GM12878 (cell line): ENCODE measurements around the gene TYK2. TPM values are rescaled to one million over a fixed set of nuclear protein-coding genes. Genes with fewer than 3 reads are reported as not detected.

Experiments
- ATAC-seq: fragments of 200-7000 bp; cut with Tn5 transposase; 3 replicates; pipeline ENCODE4 v1.9.1; 2020; ENCODE audit warnings: mild to moderate bottlenecking, moderate library complexity
- BruUV-seq: library from RNA; stranded (reverse); fragments of 400-500 nt; replicated peaks from 2 replicates; lab custom pipeline; 2021; lab: Mats Ljungman, UMichigan
- CTCF ChIA-PET: fragments of 300-600 bp; sonication (Branson Sonifier 250); formaldehyde crosslinking; extraction: SDS; loops from one replicate; lab custom pipeline; 2021; ENCODE audit warnings: inconsistent platforms; lab: Yijun Ruan, JAX
- POLR2A ChIA-PET: fragments of 350-600 bp; formaldehyde crosslinking; extraction: SDS; loops from one replicate; lab custom pipeline; 2021; ENCODE audit warnings: inconsistent platforms; lab: Charles Lee
- RAD21 ChIA-PET: fragments of 300-600 bp; sonication (Branson Sonifier 250); formaldehyde crosslinking; loops from one replicate; lab custom pipeline; 2023; ENCODE audit warnings: antibody characterized with exemption; ENCODE audit not compliant: unreplicated experiment; lab: Charles Lee
- SMC1A ChIA-PET: fragments of 300-600 bp; sonication (Branson Sonifier 250); formaldehyde crosslinking; loops from one replicate; lab custom pipeline; 2023; ENCODE audit not compliant: unreplicated experiment, uncharacterized antibody; lab: Charles Lee
- DNase-seq: peaks from one replicate; pipeline ENCODE4 v3.0.0-alpha.2; 2011; ENCODE audit warnings: low read depth, low spot score
- FAIRE-seq: peaks from 3 replicates; lab custom pipeline; 2011; peaks lifted over from hg19 to GRCh38; lab: Jason Lieb, UNC
- H2AFZ ChIP-seq: 2 replicates; pipeline ENCODE4 v1.6.0; 2011; ENCODE audit warnings: low read depth, low read length, control low read depth; ENCODE audit not compliant: control insufficient read depth
- H3K27ac ChIP-seq: 2 replicates; pipeline ENCODE4 v1.5.1; 2011; ENCODE audit warnings: control low read depth; ENCODE audit not compliant: control insufficient read depth, insufficient read depth
- H3K27me3 ChIP-seq, 2 experiments: replicated peaks in 1 of 2; 2 replicates each; pipeline versions ENCODE4 v1.6.0 to v1.6.1; 2011; ENCODE audit warnings: low read length in 1 of 2; ENCODE audit not compliant: control insufficient read depth in 2 of 2, insufficient read depth in 2 of 2
- H3K36me3 ChIP-seq, 2 experiments: 2 replicates each; pipeline ENCODE4 v1.5.1; 2011; ENCODE audit warnings: low read length in 1 of 2; ENCODE audit not compliant: control insufficient read depth in 2 of 2, insufficient read depth in 2 of 2
- H3K4me1 ChIP-seq: 2 replicates; pipeline ENCODE4 v1.6.1; 2011; ENCODE audit warnings: mild to moderate bottlenecking, low read length, moderate library complexity, mixed read lengths; ENCODE audit not compliant: control insufficient read depth, insufficient read depth
- H3K4me2 ChIP-seq: 2 replicates; pipeline ENCODE4 v1.6.0; 2011; ENCODE audit warnings: control low read depth; ENCODE audit not compliant: control insufficient read depth, insufficient read depth
- H3K4me3 ChIP-seq: fragments of 200-600 bp; sonication (generic); 2 replicates; pipeline ENCODE4 v1.5.1; 2016
- H3K79me2 ChIP-seq: 2 replicates; pipeline ENCODE4 v1.6.0; 2011; ENCODE audit warnings: low read length; ENCODE audit not compliant: control insufficient read depth, insufficient read depth
- H3K9ac ChIP-seq: 2 replicates; pipeline ENCODE4 v1.8.0; 2011; ENCODE audit warnings: low read length, control low read depth, mixed read lengths; ENCODE audit not compliant: control insufficient read depth, insufficient read depth
- H3K9me3 ChIP-seq: replicated peaks from 3 replicates; pipeline ENCODE4 v1.5.1; 2011; ENCODE audit warnings: mild to moderate bottlenecking, low read length; ENCODE audit not compliant: control insufficient read depth, insufficient read depth
- H4K20me1 ChIP-seq: 2 replicates; pipeline ENCODE4 v1.6.0; 2011; ENCODE audit not compliant: control insufficient read depth, insufficient read depth
- ATF7 ChIP-seq: fragments of 450-650 bp; IDR thresholded peaks from 2 replicates; pipeline ENCODE4 v1.6.1; 2016; ENCODE audit warnings: low read depth, mild to moderate bottlenecking
- ESRRA ChIP-seq: IDR thresholded peaks from 2 replicates; pipeline ENCODE4 v1.6.1; 2012; ENCODE audit warnings: mild to moderate bottlenecking, low read length, improper control_type of control experiment
- GABPA ChIP-seq: IDR thresholded peaks from 2 replicates; pipeline ENCODE4 v1.6.1; 2014; ENCODE audit warnings: antibody characterized with exemption, low read depth, mild to moderate bottlenecking, inconsistent platforms
- HDAC6 ChIP-seq: fragments of 200-600 bp; sonication (generic); IDR thresholded peaks from one replicate; pipeline ENCODE4 v1.8.0; 2017; ENCODE audit warnings: antibody characterized with exemption; ENCODE audit not compliant: unreplicated experiment
- KLF5 ChIP-seq: fragments of 450-650 bp; IDR thresholded peaks from 2 replicates; pipeline ENCODE4 v1.6.1; 2014; ENCODE audit warnings: mild to moderate bottlenecking; ENCODE audit not compliant: partially characterized antibody
- MTA3 ChIP-seq: IDR thresholded peaks from 2 replicates; pipeline ENCODE4 v1.6.1; 2012; ENCODE audit warnings: low read length, inconsistent platforms, borderline replicate concordance
- NKRF ChIP-seq: fragments of 450-650 bp; conservative IDR thresholded peaks from 2 replicates; pipeline ENCODE4 v1.6.1; 2017; ENCODE audit warnings: mild to moderate bottlenecking, moderate library complexity
- NR2C1 ChIP-seq: fragments of 450-650 bp; IDR thresholded peaks from 2 replicates; pipeline ENCODE4 v1.6.1; 2017; ENCODE audit warnings: antibody characterized with exemption, mild to moderate bottlenecking, moderate library complexity
- PBX3 ChIP-seq: IDR thresholded peaks from 2 replicates; pipeline ENCODE4 v1.6.1; 2011; ENCODE audit warnings: mild to moderate bottlenecking, low read depth, low read length, moderate library complexity; ENCODE audit not compliant: insufficient replicate concordance
- SP1 ChIP-seq: IDR thresholded peaks from one replicate; pipeline ENCODE4 v1.6.1; 2011; ENCODE audit warnings: low read depth, low read length
- STAT3 ChIP-seq: IDR thresholded peaks from 2 replicates; pipeline ENCODE4 v1.6.1; 2011; ENCODE audit warnings: low read depth, low read length, improper control_type of control experiment
- WGBS: methylation state at CpG from one replicate; pipeline ENCODE4 v1.1.6; 2016; ENCODE audit warnings: low lambda C conversion rate; ENCODE audit not compliant: insufficient replicate concordance, insufficient coverage; ENCODE audit errors: missing lambda C conversion rate; 5-methylcytosine and 5-hydroxymethylcytosine counted together
- in situ Hi-C: fragments of 300-500 bp; cut with MboI; formaldehyde crosslinking; loops from 9 replicates; pipeline ENCODE4 v1.14.3; 2018; ENCODE audit warnings: mixed read lengths
- intact Hi-C: fragments of 100-400 bp; cut with micrococcal nuclease; formaldehyde crosslinking; loops from one replicate; pipeline ENCODE4 v1.14.2; 2022; ENCODE audit not compliant: unreplicated experiment
- polyA plus RNA-seq, 11 experiments: library from polyadenylated mRNA; depleted of rRNA in 4 of 11; unstranded in 6 of 11; stranded (reverse) in 5 of 11; fragments of >200 nt; fragmentation: Nextera tagmentation in 4 of 11; fragmentation: Illumina TruSeq in 1 of 11; extraction: Ambion mirVana in 4 of 11; extraction: Trizol in 1 of 11; gene quantifications; 1 replicate in 1 of 11; 2 replicates in 10 of 11; pipeline versions ENCODE4 v1.2.1 to v1.2.3, GENCODE V29; 2011 to 2016; ENCODE audit warnings: inconsistent platforms in 2 of 11, missing spikeins in 2 of 11, low read depth in 1 of 11
- total RNA-seq, 4 experiments: library from RNA; depleted of rRNA in 3 of 4; stranded (reverse); fragments of >200 nt in 3 of 4; fragmentation: Illumina TruSeq in 1 of 4; extraction: Trizol in 1 of 4; gene quantifications; 2 replicates each; pipeline versions ENCODE4 v1.2.1 to v1.2.3, GENCODE V29; 2013 to 2021
- TF ChIP-seq, protein P1 (sequence below): fragments of 450-650 bp; IDR thresholded peaks from 2 replicates; pipeline ENCODE4 v1.6.1; 2016; ENCODE audit warnings: mild to moderate bottlenecking
- TF ChIP-seq, protein P2 (sequence below): fragments of 450-650 bp; IDR thresholded peaks from 2 replicates; pipeline ENCODE4 v1.6.1; 2017; ENCODE audit warnings: mild to moderate bottlenecking, moderate library complexity

TYK2 gene
- total and polyA plus RNA-seq, 10 of the 15 experiments (the other 5 are each of a cell fraction or from before 2014, with no cell fraction given): 36.4 to 364 (median 179) TPM

GRCh38 chr19:10315335-10316214, 64.8 kb downstream of the TYK2 start, which contains the start of gene FDX2 (continued):
- no peak for TF ChIP-seq SP1
- 0 out of 2 replicates have a peak, but pooled peaks have one; percentile 46 for TF ChIP-seq NR2C1
- TF ChIP-seq, protein P1, sequence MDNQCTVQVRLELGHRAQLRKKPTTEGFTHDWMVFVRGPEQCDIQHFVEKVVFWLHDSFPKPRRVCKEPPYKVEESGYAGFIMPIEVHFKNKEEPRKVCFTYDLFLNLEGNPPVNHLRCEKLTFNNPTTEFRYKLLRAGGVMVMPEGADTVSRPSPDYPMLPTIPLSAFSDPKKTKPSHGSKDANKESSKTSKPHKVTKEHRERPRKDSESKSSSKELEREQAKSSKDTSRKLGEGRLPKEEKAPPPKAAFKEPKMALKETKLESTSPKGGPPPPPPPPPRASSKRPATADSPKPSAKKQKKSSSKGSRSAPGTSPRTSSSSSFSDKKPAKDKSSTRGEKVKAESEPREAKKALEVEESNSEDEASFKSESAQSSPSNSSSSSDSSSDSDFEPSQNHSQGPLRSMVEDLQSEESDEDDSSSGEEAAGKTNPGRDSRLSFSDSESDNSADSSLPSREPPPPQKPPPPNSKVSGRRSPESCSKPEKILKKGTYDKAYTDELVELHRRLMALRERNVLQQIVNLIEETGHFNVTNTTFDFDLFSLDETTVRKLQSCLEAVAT: no peak
- peak; percentile 47; the same call in 1 of the 2 replicates for TF ChIP-seq MTA3

DNA sequence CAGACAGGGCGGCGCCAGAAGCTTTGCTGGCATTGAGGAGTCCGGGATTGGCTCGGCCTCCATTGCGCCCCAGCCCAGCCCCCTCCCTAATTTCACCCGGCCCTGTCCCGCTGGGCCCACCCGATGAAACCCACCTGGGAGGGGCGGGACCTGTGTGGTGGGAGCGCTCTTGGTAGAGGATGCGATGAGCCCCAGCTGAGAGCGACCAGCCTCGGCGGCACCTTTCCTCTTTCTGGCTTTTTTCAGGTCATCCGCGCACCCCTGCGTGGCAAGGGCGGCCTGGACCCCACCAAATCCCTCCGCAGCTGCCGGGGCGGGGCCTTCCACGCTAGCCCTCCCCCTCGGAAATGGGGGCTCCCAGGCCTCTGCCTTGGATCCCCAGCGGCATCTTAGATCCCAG, 70.9 kb downstream of the TYK2 start, which contains the start of gene ZGLP1:
Gene ZGLP1 (minus strand): TSS at position 393 of the 400 bp plus-strand sequence.
- H4K20me1 ChIP-seq: no peaks in the 10 kb centered on the region
- in situ Hi-C loops: no loop called here
- H3K36me3 ChIP-seq: no peaks in the 10 kb centered on the region; a peak in 1 of 4 replicates
- no peak for ATAC-seq
- no peak within 1 kb of the TSS for H3K4me3 ChIP-seq
- no peak for DNase-seq
- BruUV-seq: no TSS peak
- POLR2A ChIA-PET: interaction anchor here (1.4 kb wide), 1 partner anchor 10 kb away, joined by 3 read pairs; no protein-coding TSS in a partner anchor
- RAD21 ChIA-PET: no interaction called here
- CTCF ChIA-PET: no interaction called here
- no peak within 1 kb of the TSS for H3K27ac ChIP-seq
- no peaks in the 10 kb centered on the region for H3K27me3 ChIP-seq
- H3K9ac ChIP-seq: no peak within 1 kb of the TSS
- FAIRE-seq: no peak
- intact Hi-C loops: no loop called here
- WGBS: 95% methylated on average over 20 of the region's 24 CpGs
- no peaks in the 10 kb centered on the region for H3K79me2 ChIP-seq
- SMC1A ChIA-PET: no interaction called here
- H3K4me1 ChIP-seq: no peaks in the 10 kb centered on the region; the same call in 1 of the 2 replicates
- no peak within 1 kb of the TSS for H3K4me2 ChIP-seq
- H2AFZ ChIP-seq: no peak within 1 kb of the TSS
- H3K9me3 ChIP-seq: no peaks in the 10 kb centered on the region
- no peak for TF ChIP-seq STAT3
- no peak for TF ChIP-seq PBX3
- TF ChIP-seq KLF5: no peak
- TF ChIP-seq NKRF: no peak
- no peak for TF ChIP-seq ESRRA
- TF ChIP-seq, protein P2, sequence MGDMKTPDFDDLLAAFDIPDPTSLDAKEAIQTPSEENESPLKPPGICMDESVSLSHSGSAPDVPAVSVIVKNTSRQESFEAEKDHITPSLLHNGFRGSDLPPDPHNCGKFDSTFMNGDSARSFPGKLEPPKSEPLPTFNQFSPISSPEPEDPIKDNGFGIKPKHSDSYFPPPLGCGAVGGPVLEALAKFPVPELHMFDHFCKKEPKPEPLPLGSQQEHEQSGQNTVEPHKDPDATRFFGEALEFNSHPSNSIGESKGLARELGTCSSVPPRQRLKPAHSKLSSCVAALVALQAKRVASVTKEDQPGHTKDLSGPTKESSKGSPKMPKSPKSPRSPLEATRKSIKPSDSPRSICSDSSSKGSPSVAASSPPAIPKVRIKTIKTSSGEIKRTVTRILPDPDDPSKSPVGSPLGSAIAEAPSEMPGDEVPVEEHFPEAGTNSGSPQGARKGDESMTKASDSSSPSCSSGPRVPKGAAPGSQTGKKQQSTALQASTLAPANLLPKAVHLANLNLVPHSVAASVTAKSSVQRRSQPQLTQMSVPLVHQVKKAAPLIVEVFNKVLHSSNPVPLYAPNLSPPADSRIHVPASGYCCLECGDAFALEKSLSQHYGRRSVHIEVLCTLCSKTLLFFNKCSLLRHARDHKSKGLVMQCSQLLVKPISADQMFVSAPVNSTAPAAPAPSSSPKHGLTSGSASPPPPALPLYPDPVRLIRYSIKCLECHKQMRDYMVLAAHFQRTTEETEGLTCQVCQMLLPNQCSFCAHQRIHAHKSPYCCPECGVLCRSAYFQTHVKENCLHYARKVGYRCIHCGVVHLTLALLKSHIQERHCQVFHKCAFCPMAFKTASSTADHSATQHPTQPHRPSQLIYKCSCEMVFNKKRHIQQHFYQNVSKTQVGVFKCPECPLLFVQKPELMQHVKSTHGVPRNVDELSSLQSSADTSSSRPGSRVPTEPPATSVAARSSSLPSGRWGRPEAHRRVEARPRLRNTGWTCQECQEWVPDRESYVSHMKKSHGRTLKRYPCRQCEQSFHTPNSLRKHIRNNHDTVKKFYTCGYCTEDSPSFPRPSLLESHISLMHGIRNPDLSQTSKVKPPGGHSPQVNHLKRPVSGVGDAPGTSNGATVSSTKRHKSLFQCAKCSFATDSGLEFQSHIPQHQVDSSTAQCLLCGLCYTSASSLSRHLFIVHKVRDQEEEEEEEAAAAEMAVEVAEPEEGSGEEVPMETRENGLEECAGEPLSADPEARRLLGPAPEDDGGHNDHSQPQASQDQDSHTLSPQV: no peak
- TF ChIP-seq ATF7: no peak
- no peak for TF ChIP-seq GABPA
- no peak for TF ChIP-seq HDAC6
